ENCODE measurements around the gene DMRTC2. TPM values are rescaled to one million over a fixed set of nuclear protein-coding genes. Genes with fewer than 3 reads are reported as not detected.

Gene DMRTC2
- total RNA-seq, 1 donor from 2014 or later: not detected

DNA sequence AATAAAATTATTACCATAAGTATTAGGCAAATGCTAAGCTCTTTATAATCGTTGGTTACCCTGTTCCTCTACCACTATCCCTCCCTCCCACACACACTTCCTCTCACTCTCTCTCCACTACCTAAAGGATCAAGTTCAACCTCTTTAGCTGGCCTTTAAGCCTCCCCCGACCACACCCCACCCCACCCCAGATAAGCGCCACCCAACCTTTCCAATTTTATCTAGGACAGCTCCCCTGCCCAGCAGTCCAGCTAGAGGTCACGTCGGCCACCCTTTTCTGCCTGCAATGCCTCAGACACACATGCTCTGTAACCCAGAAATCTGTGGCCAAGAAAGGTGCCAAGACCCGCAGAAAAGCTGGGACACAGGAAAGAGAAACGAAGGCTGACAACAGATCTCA is 1.5 kb upstream of the DMRTC2 start:
- Mint-ChIP-seq H3K36me3 (ENCODE audit: unreplicated experiment) (no peaks in the 10 kb centered on the region), H3K4me1 (ENCODE audit: unreplicated experiment) (no peaks in the 10 kb centered on the region), H3K27me3 (ENCODE audit: unreplicated experiment) (peaks cover 22% of the 10 kb centered on the region), H3K9me3 (ENCODE audit: unreplicated experiment) (no peaks in the 10 kb centered on the region), H3K27ac (ENCODE audit: unreplicated experiment) (no peak overlapping the region), H3K4me3 (ENCODE audit: unreplicated experiment) (no peak overlapping the region)
- DNase-seq (ENCODE audit: extremely low spot score, unreplicated experiment): no peak
- TF ChIP-seq CTCF (IDR thresholded peaks at IDR 0.05): no peak

GRCh38 chr19:41844601-41845000 is 241 bp upstream of the DMRTC2 start, which contains the start of gene LYPD4:
TSS of gene LYPD4 (minus strand) at chr19:41844683. CDS start at chr19:41839285, 5,398 bp downstream.
- TF ChIP-seq CTCF (IDR thresholded peaks at IDR 0.05): no peak
- no peak within 1 kb of the TSS for H3K27ac Mint-ChIP-seq (ENCODE audit: unreplicated experiment)
- H3K9me3 Mint-ChIP-seq (ENCODE audit: unreplicated experiment): no peaks in the 10 kb centered on the region
- H3K4me1 Mint-ChIP-seq (ENCODE audit: unreplicated experiment): no peaks in the 10 kb centered on the region
- DNase-seq (ENCODE audit: extremely low spot score, unreplicated experiment): no peak
- peaks cover 17% of the 10 kb centered on the region for H3K27me3 Mint-ChIP-seq (ENCODE audit: unreplicated experiment)
- no peaks in the 10 kb centered on the region for H3K36me3 Mint-ChIP-seq (ENCODE audit: unreplicated experiment)
- H3K4me3 Mint-ChIP-seq (ENCODE audit: unreplicated experiment): no peak within 1 kb of the TSS

- Mint-ChIP-seq H3K9me3 (ENCODE audit: unreplicated experiment) (no peaks in the 10 kb centered on the region), H3K36me3 (ENCODE audit: unreplicated experiment) (no peaks in the 10 kb centered on the region)
These were observed 279 bp downstream of the DMRTC2 start for GRCh38 chr19:41845051-41845590.

DNA sequence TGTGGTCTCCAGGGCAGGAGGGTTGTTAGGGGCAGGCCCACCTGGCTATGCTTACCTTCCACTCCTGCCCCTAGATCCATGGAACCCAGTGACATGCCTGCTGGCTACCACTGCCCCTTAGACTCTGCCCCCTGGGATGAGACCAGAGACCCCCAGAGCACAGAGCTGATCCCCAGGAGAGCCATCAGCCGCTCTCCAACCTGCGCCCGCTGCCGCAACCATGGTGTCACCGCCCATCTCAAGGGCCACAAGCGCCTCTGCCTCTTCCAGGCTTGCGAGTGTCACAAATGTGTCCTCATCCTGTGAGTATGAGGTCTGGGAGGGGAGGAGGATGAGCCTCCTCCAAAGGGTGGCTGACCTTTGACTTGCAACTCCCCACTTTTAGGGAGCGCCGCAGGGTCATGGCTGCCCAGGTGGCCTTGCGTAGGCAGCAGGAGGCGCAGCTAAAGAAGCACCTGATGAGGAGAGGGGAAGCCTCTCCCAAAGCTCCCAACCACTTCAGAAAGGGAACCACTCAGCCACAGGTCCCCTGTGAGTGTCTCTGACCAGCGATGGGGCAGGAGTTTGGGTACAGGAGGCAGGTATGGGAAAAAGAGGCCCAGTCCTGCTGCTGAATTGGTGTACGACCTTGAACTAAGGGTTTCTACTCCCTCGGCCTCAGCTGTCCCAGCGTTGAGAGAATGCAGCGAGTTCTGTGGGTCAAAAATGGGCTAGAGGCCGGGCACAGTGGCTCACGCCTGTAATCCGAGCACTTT is 2.7 kb downstream of the DMRTC2 start:
- H3K27ac Mint-ChIP-seq (ENCODE audit: unreplicated experiment): no peak overlapping the region
- H3K4me3 Mint-ChIP-seq (ENCODE audit: unreplicated experiment): no peak overlapping the region
- H3K9me3 Mint-ChIP-seq (ENCODE audit: unreplicated experiment): no peaks in the 10 kb centered on the region
- H3K27me3 Mint-ChIP-seq (ENCODE audit: unreplicated experiment): peaks cover 34% of the 10 kb centered on the region
- H3K36me3 Mint-ChIP-seq (ENCODE audit: unreplicated experiment): no peaks in the 10 kb centered on the region
- H3K4me1 Mint-ChIP-seq (ENCODE audit: unreplicated experiment): no peaks in the 10 kb centered on the region
- TF ChIP-seq CTCF (IDR thresholded peaks at IDR 0.05): no peak
- no peak for DNase-seq (ENCODE audit: extremely low spot score, unreplicated experiment)

More at GRCh38 chr19:41845051-41845590, 279 bp downstream of the DMRTC2 start:
- Mint-ChIP-seq H3K4me3 (ENCODE audit: unreplicated experiment) (no peak overlapping the region), H3K27ac (ENCODE audit: unreplicated experiment) (no peak overlapping the region), H3K4me1 (ENCODE audit: unreplicated experiment) (no peaks in the 10 kb centered on the region), H3K27me3 (ENCODE audit: unreplicated experiment) (peaks cover 18% of the 10 kb centered on the region)
- no peak for TF ChIP-seq CTCF (IDR thresholded peaks at IDR 0.05)
- no peak for DNase-seq (ENCODE audit: extremely low spot score, unreplicated experiment)

GRCh38 chr19:41848666-41849065 is 3.8 kb downstream of the DMRTC2 start:
- no peak overlapping the region for H3K4me3 Mint-ChIP-seq (ENCODE audit: unreplicated experiment)
- no peak for TF ChIP-seq CTCF (IDR thresholded peaks at IDR 0.05)
- H3K36me3 Mint-ChIP-seq (ENCODE audit: unreplicated experiment): no peaks in the 10 kb centered on the region
- no peaks in the 10 kb centered on the region for H3K9me3 Mint-ChIP-seq (ENCODE audit: unreplicated experiment)
- peaks cover 45% of the 10 kb centered on the region for H3K27me3 Mint-ChIP-seq (ENCODE audit: unreplicated experiment)
- no peak for DNase-seq (ENCODE audit: extremely low spot score, unreplicated experiment)
- H3K27ac Mint-ChIP-seq (ENCODE audit: unreplicated experiment): no peak overlapping the region
- H3K4me1 Mint-ChIP-seq (ENCODE audit: unreplicated experiment): no peaks in the 10 kb centered on the region
